Measurements from ENCODE around the gene PNMA5. TPM values are rescaled to one million over a fixed set of nuclear protein-coding genes. Genes with fewer than 3 reads are reported as not detected.
"Not testable (repeated sequence)": the region's sequence is repeated elsewhere in the genome, so short reads cannot be mapped to it uniquely, and the experiment has no call there.

The PNMA5 gene
- total and polyA plus RNA-seq, 4 donors: 0.09 TPM; not detected in 3

- no peak overlapping the region for H3K9ac ChIP-seq (ENCODE audit: low read depth in 1 of 2, low read length in 2 of 2)
- no peak overlapping the region for H3K4me3 ChIP-seq (ENCODE audit: low read depth in 1 of 3, low read length in 3 of 3)
- H3K36me3 ChIP-seq (ENCODE audit: control insufficient read depth in 4 of 4, insufficient read depth in 3 of 4, low read depth in 1 of 4, low read length in 3 of 4): no peaks in the 10 kb centered on the region
- DNase-seq (ENCODE audit: low spot score): no peak
- TF ChIP-seq MAX (IDR thresholded peaks at IDR 0.05) (no peak), RAD21 (IDR thresholded peaks at IDR 0.05) (no peak), RXRA (IDR thresholded peaks at IDR 0.05) (no peak), GABPA (IDR thresholded peaks at IDR 0.05 in 1 of 2, conservative IDR thresholded peaks at IDR 0.05 in 1 of 2) (no peak), REST (IDR thresholded peaks at IDR 0.05) (no peak)
- WGBS: 74% methylated on average over 9 of the region's 9 CpGs
- H3K9me3 ChIP-seq (ENCODE audit: control insufficient read depth in 4 of 4, low read length in 3 of 4): no peaks in the 10 kb centered on the region
- H3K27me3 ChIP-seq (ENCODE audit: control insufficient read depth in 4 of 4, insufficient read depth in 4 of 4, low read length in 3 of 4): no peaks in the 10 kb centered on the region
- no peak overlapping the region for H3K27ac ChIP-seq (ENCODE audit: low read depth in 1 of 2, low read length in 2 of 2)
- H3K4me1 ChIP-seq (ENCODE audit: control insufficient read depth in 4 of 4, insufficient read depth in 4 of 4, low read length in 3 of 4): no peaks in the 10 kb centered on the region
Measured at GRCh38 chrX:152988536-152989291, 5.2 kb downstream of the PNMA5 start.

- Histone ChIP-seq H3K9me3 (ENCODE audit: control insufficient read depth in 4 of 4, low read length in 3 of 4) (no peaks in the 10 kb centered on the region), H3K36me3 (ENCODE audit: control insufficient read depth in 4 of 4, insufficient read depth in 3 of 4, low read depth in 1 of 4, low read length in 3 of 4) (no peaks in the 10 kb centered on the region), H3K4me3 (ENCODE audit: low read depth in 1 of 3, low read length in 3 of 3) (no peak overlapping the region), H3K27me3 (ENCODE audit: control insufficient read depth in 4 of 4, insufficient read depth in 4 of 4, low read length in 3 of 4) (no peaks in the 10 kb centered on the region), H3K27ac (ENCODE audit: low read depth in 1 of 2, low read length in 2 of 2) (no peak overlapping the region), H3K4me1 (ENCODE audit: control insufficient read depth in 4 of 4, insufficient read depth in 4 of 4, low read length in 3 of 4) (no peaks in the 10 kb centered on the region), H3K9ac (ENCODE audit: low read depth in 1 of 2, low read length in 2 of 2) (no peak overlapping the region)
- 97% methylated on average over 8 of the region's 8 CpGs for WGBS
- no peak for DNase-seq (ENCODE audit: low spot score)
- TF ChIP-seq HNF4A (conservative IDR thresholded peaks at IDR 0.05): no peak
- no peak for TF ChIP-seq EGR1 (IDR thresholded peaks at IDR 0.05; ENCODE audit: low read depth in 2 of 2)
- no peak for TF ChIP-seq MAX (IDR thresholded peaks at IDR 0.05)
- TF ChIP-seq NR2F2 (IDR thresholded peaks at IDR 0.05): no peak
- no peak for TF ChIP-seq ZBTB33 (IDR thresholded peaks at IDR 0.05)
- no peak for TF ChIP-seq REST (IDR thresholded peaks at IDR 0.05)
- no peak for TF ChIP-seq GABPA (IDR thresholded peaks at IDR 0.05 in 1 of 2, conservative IDR thresholded peaks at IDR 0.05 in 1 of 2)
- no peak for TF ChIP-seq YY1 (IDR thresholded peaks at IDR 0.05)
- TF ChIP-seq RAD21 (IDR thresholded peaks at IDR 0.05): no peak
- TF ChIP-seq FOXA1 (IDR thresholded peaks at IDR 0.05): no peak
- TF ChIP-seq JUND (IDR thresholded peaks at IDR 0.05): no peak
- no peak for TF ChIP-seq FOXA2 (IDR thresholded peaks at IDR 0.05)
- no peak for TF ChIP-seq SP1 (IDR thresholded peaks at IDR 0.05)
- no peak for TF ChIP-seq RXRA (IDR thresholded peaks at IDR 0.05)
- TF ChIP-seq CTCF (IDR thresholded peaks at IDR 0.05; ENCODE audit: low read depth, low read length, missing input control): no peak
Measured at GRCh38 chrX:152987801-152988200, 6.1 kb downstream of the PNMA5 start.

- H3K4me1 ChIP-seq (ENCODE audit: control insufficient read depth in 4 of 4, insufficient read depth in 4 of 4, low read length in 3 of 4); H3K9ac ChIP-seq (ENCODE audit: low read depth in 1 of 2, low read length in 2 of 2); H3K27ac ChIP-seq (ENCODE audit: low read depth in 1 of 2, low read length in 2 of 2); DNase-seq (ENCODE audit: low spot score); H3K9me3 ChIP-seq (ENCODE audit: control insufficient read depth in 4 of 4, low read length in 3 of 4); H3K36me3 ChIP-seq (ENCODE audit: control insufficient read depth in 4 of 4, insufficient read depth in 3 of 4, low read depth in 1 of 4, low read length in 3 of 4); H3K27me3 ChIP-seq (ENCODE audit: control insufficient read depth in 4 of 4, insufficient read depth in 4 of 4, low read length in 3 of 4); H3K4me3 ChIP-seq (ENCODE audit: low read depth in 1 of 3, low read length in 3 of 3): not testable (repeated sequence)
- WGBS: 80% methylated on average over 7 of the region's 10 CpGs
Measured at GRCh38 chrX:152987156-152987555, 6.8 kb downstream of the PNMA5 start.

All from liver (tissue), 9 donors.